B cell (primary cell): ENCODE results near the gene RNU5B-1. TPM values are rescaled to one million over a fixed set of nuclear protein-coding genes. Genes with fewer than 3 reads are reported as not detected.
"Not testable (repeated sequence)": the region's sequence is repeated elsewhere in the genome, so short reads cannot be mapped to it uniquely, and the experiment has no call there.

Experiments used
- ATAC-seq: fragments of 200-7000 bp; cut with Tn5 transposase; one replicate; pipeline ENCODE4 v1.10.0; 2021; ENCODE audit warnings: low read depth, mild to moderate bottlenecking, moderate number of reproducible peaks, moderate library complexity
- CTCF ChIA-PET: fragments of 350-600 bp; sonication (Branson Sonifier 250); formaldehyde crosslinking; loops from one replicate; lab custom pipeline; 2021; ENCODE audit warnings: antibody characterized with exemption, inconsistent platforms; lab: Charles Lee
- POLR2A ChIA-PET: fragments of 350-600 bp; sonication (Branson Sonifier 250); formaldehyde crosslinking; loops from one replicate; lab custom pipeline; 2021; ENCODE audit warnings: antibody characterized with exemption; lab: Charles Lee
- DNase-seq: peaks from one replicate; pipeline ENCODE4 v3.0.0; 2013
- H2AFZ ChIP-seq: 2 replicates; pipeline ENCODE4 v1.6.1; 2012; ENCODE audit warnings: mild to moderate bottlenecking, low read depth, low read length; ENCODE audit not compliant: insufficient read depth, poor library complexity, severe bottlenecking
- H3K27ac ChIP-seq, 2 donors: 1 replicate in 1 of 2; 2 replicates in 1 of 2; pipeline ENCODE4 v1.5.1; 2012 to 2013; ENCODE audit warnings: low read length in 2 of 2, mild to moderate bottlenecking in 2 of 2, moderate library complexity in 1 of 2
- H3K27me3 ChIP-seq, 4 experiments: fragments of 200-600 bp in 1 of 4; sonication (generic) in 1 of 4; replicated peaks in 1 of 4; 1 replicate in 2 of 4; 2 replicates in 2 of 4; pipeline versions ENCODE4 v1.6.1 to v1.7.0; 2013 to 2016; ENCODE audit warnings: low read length in 3 of 4, mild to moderate bottlenecking in 2 of 4, mixed read lengths in 1 of 4, moderate library complexity in 1 of 4; ENCODE audit not compliant: insufficient read depth in 4 of 4, control insufficient read depth in 3 of 4; ENCODE audit errors: control extremely low read depth in 1 of 4
- H3K36me3 ChIP-seq, 2 experiments: replicated peaks in 1 of 2; 1 replicate in 1 of 2; 2 replicates in 1 of 2; pipeline versions ENCODE4 v1.6.1 to v1.7.1; 2013; ENCODE audit warnings: low read length in 1 of 2; ENCODE audit not compliant: insufficient read depth in 2 of 2, control insufficient read depth in 1 of 2; ENCODE audit errors: control extremely low read depth in 1 of 2, extremely low read depth in 1 of 2
- H3K4me1 ChIP-seq, 2 donors: fragments of 200-600 bp in 1 of 2; sonication (generic) in 1 of 2; 1 replicate in 1 of 2; 2 replicates in 1 of 2; pipeline versions ENCODE4 v1.5.1 to v1.6.1; 2013 to 2017; ENCODE audit warnings: low read length in 2 of 2; ENCODE audit not compliant: control insufficient read depth in 2 of 2, insufficient read depth in 2 of 2
- H3K4me2 ChIP-seq: replicated peaks from 2 replicates; pipeline ENCODE3; 2012; ENCODE audit warnings: mild to moderate bottlenecking, low read depth, low read length; ENCODE audit not compliant: poor library complexity, severe bottlenecking
- H3K4me3 ChIP-seq, 5 experiments: fragments of 200-600 bp in 1 of 5; sonication (generic) in 1 of 5; 1 replicate in 3 of 5; 2 replicates in 2 of 5; pipeline versions ENCODE4 v1.5.1 to v1.7.0; 2011 to 2016; ENCODE audit warnings: low read length in 4 of 5, mild to moderate bottlenecking in 4 of 5, low read depth in 2 of 5, control low read depth in 1 of 5, moderate library complexity in 1 of 5; ENCODE audit not compliant: insufficient read depth in 1 of 5; ENCODE audit errors: control extremely low read depth in 1 of 5, extremely low read depth in 1 of 5
- H3K79me2 ChIP-seq: fragments of 200-600 bp; sonication (generic); one replicate; pipeline ENCODE4 v1.6.0; 2016; ENCODE audit warnings: low read length; ENCODE audit not compliant: control insufficient read depth, insufficient read depth
- H3K9ac ChIP-seq: fragments of 200-600 bp; sonication (generic); 2 replicates; pipeline ENCODE4 v1.6.1; 2017; ENCODE audit warnings: mild to moderate bottlenecking, low read length, moderate library complexity
- H3K9me3 ChIP-seq, 3 donors: one replicate each; pipeline versions ENCODE4 v1.6.1 to v1.7.1; 2013; ENCODE audit warnings: low read length in 2 of 3; ENCODE audit not compliant: control insufficient read depth in 2 of 3, insufficient read depth in 1 of 3; ENCODE audit errors: control extremely low read depth in 1 of 3
- H4K20me1 ChIP-seq: 2 replicates; pipeline ENCODE4 v1.6.0; 2012; ENCODE audit warnings: mild to moderate bottlenecking, low read length; ENCODE audit not compliant: insufficient read depth, control insufficient read depth, poor library complexity, severe bottlenecking
- H3K27ac Mint-ChIP-seq: one replicate; pipeline ENCODE4 v1.8.0; 2021; ENCODE audit warnings: mixed read lengths
- H3K27me3 Mint-ChIP-seq: one replicate; pipeline ENCODE4 v1.8.0; 2021; ENCODE audit warnings: mixed read lengths
- H3K4me1 Mint-ChIP-seq: one replicate; pipeline ENCODE4 v1.8.0; 2021; ENCODE audit warnings: mixed read lengths
- H3K4me3 Mint-ChIP-seq: one replicate; pipeline ENCODE4 v1.8.0; 2021; ENCODE audit warnings: mixed read lengths
- H3K9me3 Mint-ChIP-seq: one replicate; pipeline ENCODE4 v1.8.0; 2022; ENCODE audit warnings: mixed read lengths; ENCODE audit not compliant: insufficient read depth
- EZH2 ChIP-seq: IDR thresholded peaks from 2 replicates; pipeline ENCODE4 v1.6.1; 2012; ENCODE audit warnings: borderline replicate concordance, low read depth, mild to moderate bottlenecking, moderate library complexity, low read length; ENCODE audit not compliant: insufficient read depth, poor library complexity, severe bottlenecking
- WGBS: methylation state at CpG from one replicate; pipeline ENCODE4 v1.1.5; 2013; ENCODE audit warnings: missing lambda C conversion rate; ENCODE audit not compliant: insufficient coverage; 5-methylcytosine and 5-hydroxymethylcytosine counted together
- intact Hi-C: fragments of 100-400 bp; cut with micrococcal nuclease; formaldehyde crosslinking; loops from one replicate; pipeline ENCODE4 v1.10.0; 2022
- polyA plus RNA-seq: library from polyadenylated mRNA; depleted of rRNA; stranded (reverse); fragments of >200 nt; gene quantifications from 2 replicates; pipeline ENCODE4 v1.2.3, GENCODE V29; 2012
- small RNA-seq: library from RNA; depleted of rRNA; stranded (forward); fragments of <200 nt; gene quantifications from one replicate; pipeline ENCODE3, GENCODE V24; 2012; ENCODE audit warnings: low replicate concordance, low read depth; ENCODE audit not compliant: insufficient read length
- total RNA-seq, 2 donors: library from RNA; stranded (reverse); fragments of 120-200 nt in 1 of 2; gene quantifications; 1 replicate in 1 of 2; 2 replicates in 1 of 2; pipeline versions ENCODE4 v1.2.3 to v1.2.4, GENCODE V29; 2013 to 2022
- TF ChIP-seq, protein P1 (sequence below): fragments of 200-600 bp; IDR thresholded peaks from one replicate; pipeline ENCODE4 v1.8.0; 2022; ENCODE audit warnings: antibody characterized with exemption, mild to moderate bottlenecking

RNU5B-1 gene
- total and polyA plus RNA-seq, 2 donors (not counting 1 experiment from before 2014, with no cell fraction given) = 21.7 TPM; not detected in 1

- Histone ChIP-seq H3K9ac (no peak overlapping the region), H3K4me1 (no peaks in the 10 kb centered on the region), H3K27ac (no peak overlapping the region), H3K36me3 (no peaks in the 10 kb centered on the region), H3K79me2 (no peaks in the 10 kb centered on the region), H3K4me3 (no peak overlapping the region), H3K9me3 (peaks cover 1 to 13% (median 13%) of the 10 kb centered on the region in 3 donors), H4K20me1 (no peaks in the 10 kb centered on the region), H3K4me2 (no peak overlapping the region), H2AFZ (no peak overlapping the region), H3K27me3 (peaks cover 0 to 21% (median 5%) of the 10 kb centered on the region in 4 experiments)
- no peak for ATAC-seq
- DNase-seq = no peak
- peaks cover 39% of the 10 kb centered on the region for H3K27me3 Mint-ChIP-seq
- WGBS = 85% methylated on average over 6 of the region's 8 CpGs
- no peak overlapping the region for H3K27ac Mint-ChIP-seq
- H3K4me3 Mint-ChIP-seq = no peak overlapping the region
- no peak for TF ChIP-seq EZH2
- TF ChIP-seq, protein P1, sequence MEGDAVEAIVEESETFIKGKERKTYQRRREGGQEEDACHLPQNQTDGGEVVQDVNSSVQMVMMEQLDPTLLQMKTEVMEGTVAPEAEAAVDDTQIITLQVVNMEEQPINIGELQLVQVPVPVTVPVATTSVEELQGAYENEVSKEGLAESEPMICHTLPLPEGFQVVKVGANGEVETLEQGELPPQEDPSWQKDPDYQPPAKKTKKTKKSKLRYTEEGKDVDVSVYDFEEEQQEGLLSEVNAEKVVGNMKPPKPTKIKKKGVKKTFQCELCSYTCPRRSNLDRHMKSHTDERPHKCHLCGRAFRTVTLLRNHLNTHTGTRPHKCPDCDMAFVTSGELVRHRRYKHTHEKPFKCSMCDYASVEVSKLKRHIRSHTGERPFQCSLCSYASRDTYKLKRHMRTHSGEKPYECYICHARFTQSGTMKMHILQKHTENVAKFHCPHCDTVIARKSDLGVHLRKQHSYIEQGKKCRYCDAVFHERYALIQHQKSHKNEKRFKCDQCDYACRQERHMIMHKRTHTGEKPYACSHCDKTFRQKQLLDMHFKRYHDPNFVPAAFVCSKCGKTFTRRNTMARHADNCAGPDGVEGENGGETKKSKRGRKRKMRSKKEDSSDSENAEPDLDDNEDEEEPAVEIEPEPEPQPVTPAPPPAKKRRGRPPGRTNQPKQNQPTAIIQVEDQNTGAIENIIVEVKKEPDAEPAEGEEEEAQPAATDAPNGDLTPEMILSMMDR = no peak
- intact Hi-C loops = no loop called here
- H3K9me3 Mint-ChIP-seq = peaks cover 5% of the 10 kb centered on the region
- H3K4me1 Mint-ChIP-seq = no peaks in the 10 kb centered on the region
- POLR2A ChIA-PET = no interaction called here
- CTCF ChIA-PET = interaction anchor here (0.7 kb wide), 1 partner anchor 13 kb away, joined by 3 read pairs; no protein-coding TSS in a partner anchor
These were observed 44.9 kb downstream of the RNU5B-1 start for GRCh38 chr15:65349338-65349737.

DNA sequence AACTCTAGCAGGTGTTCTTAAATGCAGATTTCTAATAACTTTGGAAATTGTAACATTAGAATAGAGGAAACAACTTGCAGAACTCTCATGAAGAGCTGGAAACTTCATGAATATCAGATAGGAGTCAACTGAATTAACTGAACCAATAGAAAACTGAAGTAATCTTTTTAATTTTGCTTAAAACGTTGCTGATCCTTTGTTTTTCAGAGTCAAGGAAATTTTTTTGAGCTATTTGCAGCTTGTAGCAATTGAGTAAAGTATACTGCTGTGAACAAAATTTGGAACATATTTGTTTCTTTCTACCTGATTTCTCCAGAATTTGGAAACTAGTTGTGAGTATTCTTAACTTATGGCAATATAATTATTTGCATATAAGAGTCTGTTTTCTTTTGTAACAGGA is 47.5 kb downstream of the RNU5B-1 start:
- intact Hi-C loops, H3K4me1 ChIP-seq, H3K4me2 ChIP-seq, ATAC-seq, H2AFZ ChIP-seq, CTCF ChIA-PET, DNase-seq, H3K27ac ChIP-seq, POLR2A ChIA-PET, H3K4me3 Mint-ChIP-seq, H3K4me1 Mint-ChIP-seq, H4K20me1 ChIP-seq, H3K4me3 ChIP-seq, H3K79me2 ChIP-seq, H3K9me3 Mint-ChIP-seq, H3K9ac ChIP-seq, H3K36me3 ChIP-seq, H3K27ac Mint-ChIP-seq: not testable (repeated sequence)
- 83% methylated on average over 1 of the region's 1 CpG for WGBS
- H3K27me3 ChIP-seq = peaks cover 0 to 29% (median 14%) of the 10 kb centered on the region in 4 experiments
- H3K27me3 Mint-ChIP-seq = peaks cover 42% of the 10 kb centered on the region
- H3K9me3 ChIP-seq = peaks cover 1 to 13% (median 13%) of the 10 kb centered on the region in 3 donors

Small RNA genes within 50 kb of the gene (small RNA-seq; reads per million reads assigned to genes)
- gene RNU5A-1 = 363 reads per million, percentile 97 among the genes with 10 or more reads in this experiment
- gene RNU5B-1 = 102 reads per million, percentile 95 among the genes with 10 or more reads in this experiment
- gene SNORA24B = 20.1 reads per million, percentile 89 among the genes with 10 or more reads in this experiment

Other genes starting within 250 kb of the RNU5B-1 start
- gene RASL12, start 236.7 kb upstream of the RNU5B-1 start, total RNA-seq = not detected in 2 replicates
- not detected in 2 replicates for gene RASL12, start 236.7 kb upstream of the RNU5B-1 start, polyA plus RNA-seq
- gene KBTBD13, start 227.9 kb upstream of the RNU5B-1 start, total RNA-seq = not detected in 2 replicates
- gene KBTBD13, start 227.9 kb upstream of the RNU5B-1 start, polyA plus RNA-seq = not detected in 2 replicates
- gene UBAP1L, start 189.5 kb upstream of the RNU5B-1 start, total RNA-seq = 18.4 and 19.9 TPM in 2 replicates
- gene UBAP1L, start 189.5 kb upstream of the RNU5B-1 start, polyA plus RNA-seq = 8.4 and 8.5 TPM in 2 replicates
- gene PDCD7, start 170.9 kb upstream of the RNU5B-1 start, total RNA-seq = 43.2 and 47.0 TPM in 2 replicates
- gene PDCD7, start 170.9 kb upstream of the RNU5B-1 start, polyA plus RNA-seq = 14.4 and 34.6 TPM in 2 replicates
- 54.5 and 63.1 TPM in 2 replicates for gene CLPX, start 119.3 kb upstream of the RNU5B-1 start, total RNA-seq
- 16.6 and 30.9 TPM in 2 replicates for gene CLPX, start 119.3 kb upstream of the RNU5B-1 start, polyA plus RNA-seq
- gene CILP, start 93.2 kb upstream of the RNU5B-1 start, total RNA-seq = 0.36 and 0.52 TPM in 2 replicates
- gene CILP, start 93.2 kb upstream of the RNU5B-1 start, polyA plus RNA-seq = 0.63 and 0.94 TPM in 2 replicates
- 18.2 and 21.6 TPM in 2 replicates for gene PARP16, start 17.8 kb upstream of the RNU5B-1 start, total RNA-seq
- 13.9 and 19.1 TPM in 2 replicates for gene PARP16, start 17.8 kb upstream of the RNU5B-1 start, polyA plus RNA-seq
- not detected in 2 replicates for gene RNU5A-1, start 8.6 kb upstream of the RNU5B-1 start, total RNA-seq
- not detected in 2 replicates for gene RNU5A-1, start 8.6 kb upstream of the RNU5B-1 start, polyA plus RNA-seq
- not detected in 2 replicates for gene IGDCC3, start 73.3 kb downstream of the RNU5B-1 start, total RNA-seq
- not detected in 2 replicates for gene IGDCC3, start 73.3 kb downstream of the RNU5B-1 start, polyA plus RNA-seq
- not detected in 2 replicates for gene IGDCC4, start 118.3 kb downstream of the RNU5B-1 start, total RNA-seq
- 0.09 TPM in 1 of 2 replicates, not detected in the other for gene IGDCC4, start 118.3 kb downstream of the RNU5B-1 start, polyA plus RNA-seq
- 65.2 and 73.7 TPM in 2 replicates for gene DPP8, start 213.0 kb downstream of the RNU5B-1 start, total RNA-seq
- 17.1 and 28.3 TPM in 2 replicates for gene DPP8, start 213.0 kb downstream of the RNU5B-1 start, polyA plus RNA-seq
- 18.8 and 19.3 TPM in 2 replicates for gene HACD3, start 225.8 kb downstream of the RNU5B-1 start, total RNA-seq
- gene HACD3, start 225.8 kb downstream of the RNU5B-1 start, polyA plus RNA-seq = 4.5 and 5.7 TPM in 2 replicates